Progenitor cell of endocrine pancreas (in vitro differentiated cells): Measurements from ENCODE around the gene KLF15. TPM values are rescaled to one million over a fixed set of nuclear protein-coding genes. Genes with fewer than 3 reads are reported as not detected.
"Not testable (repeated sequence)": the region's sequence is repeated elsewhere in the genome, so short reads cannot be mapped to it uniquely, and the experiment has no call there.

Experiments used
- DNase-seq: peaks from one replicate; pipeline ENCODE4 v3.0.0; 2021; ENCODE audit warnings: low spot score; ENCODE audit not compliant: unreplicated experiment
- H3K27ac Mint-ChIP-seq: 2 replicates; pipeline ENCODE4 v1.8.0; 2021; ENCODE audit warnings: mild to moderate bottlenecking, moderate library complexity, mixed read lengths
- H3K27me3 Mint-ChIP-seq: 2 replicates; pipeline ENCODE4 v1.8.0; 2021; ENCODE audit warnings: mixed read lengths
- H3K36me3 Mint-ChIP-seq: 2 replicates; pipeline ENCODE4 v1.8.0; 2022; ENCODE audit warnings: mixed read lengths; ENCODE audit not compliant: insufficient read depth
- H3K4me1 Mint-ChIP-seq: 2 replicates; pipeline ENCODE4 v1.8.0; 2021; ENCODE audit warnings: low read depth, mixed read lengths
- H3K4me3 Mint-ChIP-seq: 2 replicates; pipeline ENCODE4 v1.8.0; 2021; ENCODE audit warnings: low read depth, mild to moderate bottlenecking, moderate library complexity, mixed read lengths
- H3K9me3 Mint-ChIP-seq: 2 replicates; pipeline ENCODE4 v1.8.0; 2021; ENCODE audit warnings: low read depth, mixed read lengths
- total RNA-seq: library from RNA; stranded (reverse); gene quantifications from 2 replicates; pipeline ENCODE4 v1.2.1, GENCODE V29; 2021
- TF ChIP-seq, protein P1 (sequence below): fragments of 200-600 bp; sonication (generic); IDR thresholded peaks from one replicate; pipeline ENCODE4 v1.5.0; 2021; ENCODE audit warnings: antibody characterized with exemption, mild to moderate bottlenecking; ENCODE audit not compliant: unreplicated experiment

KLF15 gene
- total RNA-seq, 1 donor from 2014 or later = 17.7 TPM

DNA sequence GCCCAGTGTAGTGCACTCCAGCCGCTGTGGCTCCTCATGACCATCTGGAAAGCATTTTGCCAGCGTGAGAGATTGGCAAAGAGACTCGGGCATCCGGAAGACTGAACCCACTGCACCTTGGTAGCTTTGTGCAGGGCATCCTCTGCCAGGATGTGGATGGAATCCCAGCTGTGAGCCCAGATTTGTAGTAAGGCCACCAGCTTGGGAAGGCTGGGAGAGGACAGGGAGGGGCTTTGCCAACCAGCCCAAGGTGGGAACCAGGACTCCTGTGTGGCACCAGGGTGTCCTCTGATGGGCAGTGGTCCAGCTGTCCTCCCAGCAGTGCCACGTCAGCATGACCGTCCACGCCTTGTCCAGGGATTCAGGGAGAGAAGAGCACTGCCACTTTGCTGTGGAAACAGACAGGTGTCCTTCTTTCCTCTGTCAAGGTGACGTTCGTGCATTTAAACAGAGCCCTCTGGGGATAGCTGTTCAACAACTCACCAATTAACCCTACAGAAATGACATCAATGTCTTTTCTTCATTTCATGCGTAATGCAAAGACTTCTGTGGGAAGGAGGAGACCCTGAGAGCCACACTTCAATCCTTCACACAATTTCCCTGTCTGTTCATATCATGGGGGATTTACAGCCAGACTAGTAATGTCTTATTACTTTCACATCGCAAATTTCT lies 19.1 kb downstream of the KLF15 start:
- Mint-ChIP-seq H3K9me3 (no peaks in the 10 kb centered on the region), H3K4me3 (no peak overlapping the region), H3K27ac (no peak overlapping the region), H3K27me3 (no peaks in the 10 kb centered on the region), H3K36me3 (no peaks in the 10 kb centered on the region), H3K4me1 (peaks cover 10% of the 10 kb centered on the region)
- no peak for DNase-seq
- TF ChIP-seq, protein P1, sequence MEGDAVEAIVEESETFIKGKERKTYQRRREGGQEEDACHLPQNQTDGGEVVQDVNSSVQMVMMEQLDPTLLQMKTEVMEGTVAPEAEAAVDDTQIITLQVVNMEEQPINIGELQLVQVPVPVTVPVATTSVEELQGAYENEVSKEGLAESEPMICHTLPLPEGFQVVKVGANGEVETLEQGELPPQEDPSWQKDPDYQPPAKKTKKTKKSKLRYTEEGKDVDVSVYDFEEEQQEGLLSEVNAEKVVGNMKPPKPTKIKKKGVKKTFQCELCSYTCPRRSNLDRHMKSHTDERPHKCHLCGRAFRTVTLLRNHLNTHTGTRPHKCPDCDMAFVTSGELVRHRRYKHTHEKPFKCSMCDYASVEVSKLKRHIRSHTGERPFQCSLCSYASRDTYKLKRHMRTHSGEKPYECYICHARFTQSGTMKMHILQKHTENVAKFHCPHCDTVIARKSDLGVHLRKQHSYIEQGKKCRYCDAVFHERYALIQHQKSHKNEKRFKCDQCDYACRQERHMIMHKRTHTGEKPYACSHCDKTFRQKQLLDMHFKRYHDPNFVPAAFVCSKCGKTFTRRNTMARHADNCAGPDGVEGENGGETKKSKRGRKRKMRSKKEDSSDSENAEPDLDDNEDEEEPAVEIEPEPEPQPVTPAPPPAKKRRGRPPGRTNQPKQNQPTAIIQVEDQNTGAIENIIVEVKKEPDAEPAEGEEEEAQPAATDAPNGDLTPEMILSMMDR = no peak

DNA sequence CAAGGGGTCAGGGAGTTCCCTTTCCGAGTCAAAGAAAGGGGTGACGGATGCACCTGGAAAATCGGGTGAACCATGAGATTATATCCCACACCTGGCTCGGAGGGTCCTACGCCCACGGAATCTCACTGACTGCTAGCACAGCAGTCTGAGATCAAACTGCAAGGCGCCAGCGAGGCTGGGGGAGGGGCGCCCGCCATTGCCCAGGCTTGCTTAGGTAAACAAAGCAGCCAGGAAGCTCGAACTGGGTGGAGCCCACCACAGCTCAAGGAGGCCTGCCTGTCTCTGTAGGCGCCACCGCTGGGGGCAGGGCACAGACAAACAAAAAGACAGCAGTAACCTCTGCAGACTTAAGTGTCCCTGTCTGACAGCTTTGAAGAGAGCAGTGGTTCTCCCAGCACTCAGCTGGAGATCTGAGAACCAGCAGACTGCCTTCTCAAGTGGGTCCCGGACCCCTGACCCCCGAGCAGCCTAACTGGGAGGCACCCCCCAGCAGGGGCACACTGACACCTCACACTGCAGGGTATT lies 25.3 kb downstream of the KLF15 start:
- H3K4me3 Mint-ChIP-seq, DNase-seq, H3K27me3 Mint-ChIP-seq: not testable (repeated sequence)

DNA sequence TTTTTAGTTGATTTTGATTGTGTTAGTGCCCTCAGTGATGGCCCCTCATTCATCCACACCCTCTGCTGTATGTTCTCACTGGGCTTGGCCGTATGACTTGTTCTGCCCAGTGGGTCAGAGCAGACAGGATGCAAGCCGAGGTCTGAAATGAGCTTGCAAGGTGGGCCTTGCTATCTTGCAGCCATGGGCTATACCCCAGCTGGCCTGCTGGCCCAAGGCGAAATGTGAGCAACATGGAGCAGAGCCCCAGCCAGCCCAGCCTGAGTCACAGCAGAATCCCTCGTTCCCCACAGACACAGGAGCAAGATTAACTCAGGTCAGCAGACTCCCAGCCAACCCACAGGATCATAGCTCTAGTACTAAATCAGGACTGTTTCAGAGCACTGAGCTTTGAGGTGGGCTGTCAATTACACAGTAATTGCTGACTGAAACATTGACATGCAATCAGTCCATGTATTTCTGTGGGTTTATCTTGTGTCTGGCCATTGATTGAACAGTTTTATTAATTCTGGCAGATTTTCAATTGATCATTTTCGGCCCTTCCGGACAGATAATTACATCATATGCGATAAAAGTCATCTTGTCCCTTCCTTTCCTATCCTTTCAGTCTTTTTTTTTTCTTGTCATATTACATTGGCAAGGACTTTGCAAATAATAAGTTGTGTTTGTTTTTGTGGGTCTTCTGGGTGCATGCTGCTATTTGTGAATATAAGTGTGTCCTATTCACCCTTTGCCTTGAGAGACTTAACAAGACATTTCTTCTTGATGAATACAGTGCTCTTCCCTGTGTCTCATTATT lies 27.1 kb downstream of the KLF15 start:
- no peak overlapping the region for H3K27ac Mint-ChIP-seq
- no peak overlapping the region for H3K4me3 Mint-ChIP-seq
- H3K36me3 Mint-ChIP-seq = peaks cover 15% of the 10 kb centered on the region
- H3K4me1 Mint-ChIP-seq = no peaks in the 10 kb centered on the region
- TF ChIP-seq, protein P1 = no peak
- no peak for DNase-seq
- peaks cover 35% of the 10 kb centered on the region for H3K9me3 Mint-ChIP-seq
- no peaks in the 10 kb centered on the region for H3K27me3 Mint-ChIP-seq

More for the DNA sequence above, 25.3 kb downstream of the KLF15 start:
- Mint-ChIP-seq H3K9me3 (peaks cover 32% of the 10 kb centered on the region), H3K36me3 (peaks cover 15% of the 10 kb centered on the region)
- not testable (repeated sequence) for H3K4me1 Mint-ChIP-seq, H3K27ac Mint-ChIP-seq

DNA sequence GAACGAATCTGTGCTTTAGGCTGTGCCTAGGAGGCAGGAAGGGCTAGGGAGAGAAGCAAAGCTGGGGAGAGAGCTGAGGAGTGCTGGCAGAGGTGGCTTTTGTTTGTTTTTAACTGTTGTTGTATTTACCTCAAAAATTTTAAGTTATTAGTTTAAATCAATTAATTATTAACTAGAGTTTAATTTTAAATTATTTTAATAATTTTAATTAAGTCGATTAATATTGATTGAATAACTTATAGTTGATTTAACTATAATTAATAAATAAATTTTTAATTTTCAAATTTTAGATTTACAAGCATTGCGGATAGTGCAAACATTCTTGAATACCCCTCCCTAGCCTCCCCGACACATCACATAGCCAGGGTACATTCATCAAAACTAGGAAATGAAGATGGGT lies 30.6 kb downstream of the KLF15 start:
- TF ChIP-seq, protein P1 = no peak
- Mint-ChIP-seq H3K4me1 (peaks cover 2% of the 10 kb centered on the region), H3K4me3 (no peak overlapping the region), H3K27me3 (peaks cover 2% of the 10 kb centered on the region), H3K9me3 (peaks cover 35% of the 10 kb centered on the region), H3K27ac (no peak overlapping the region), H3K36me3 (peaks cover 15% of the 10 kb centered on the region)
- DNase-seq = no peak

DNA sequence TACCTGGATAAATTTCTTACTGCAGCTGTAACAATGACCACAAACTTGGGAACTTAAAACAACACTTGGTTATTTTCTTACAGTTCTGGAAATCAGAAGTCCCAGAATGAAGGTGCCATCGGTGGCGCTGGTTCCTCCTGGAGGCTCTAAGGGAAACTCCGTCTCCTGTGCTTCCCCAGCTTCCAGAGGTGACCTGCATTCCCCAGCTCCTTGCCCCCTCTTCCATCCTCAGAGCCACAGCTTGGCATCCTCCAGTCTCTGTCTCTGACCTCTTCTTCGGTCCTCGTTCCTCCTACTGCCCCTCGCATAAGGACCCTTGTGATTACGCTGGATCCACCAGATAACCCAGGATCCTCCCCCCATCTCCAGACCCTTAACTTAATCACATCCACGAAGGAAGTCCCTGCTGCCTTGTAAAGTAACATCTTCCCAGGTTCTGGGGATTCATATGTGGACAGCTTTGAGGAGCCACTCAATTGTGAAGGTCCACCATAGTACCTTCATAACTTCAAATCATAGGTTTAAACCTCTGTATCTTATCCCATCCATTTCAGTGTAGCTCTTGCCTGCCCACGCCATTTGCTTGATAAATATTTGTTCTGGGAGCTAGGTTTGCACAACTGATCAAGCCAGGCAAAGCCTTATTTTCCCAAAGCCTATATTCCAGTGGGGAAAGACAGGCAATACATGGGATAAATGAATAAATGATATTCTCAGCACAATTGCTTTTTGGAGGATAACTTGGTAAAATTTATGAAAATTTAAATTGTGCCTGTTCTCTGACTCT lies 34.8 kb downstream of the KLF15 start:
- Mint-ChIP-seq H3K4me3 (no peak overlapping the region), H3K36me3 (no peaks in the 10 kb centered on the region), H3K27me3 (peaks cover 13% of the 10 kb centered on the region), H3K4me1 (peaks cover 2% of the 10 kb centered on the region), H3K27ac (no peak overlapping the region), H3K9me3 (peaks cover 4% of the 10 kb centered on the region)
- DNase-seq = no peak
- TF ChIP-seq, protein P1 = no peak
